H9 (cell line): Measurements from ENCODE around the gene ARHGAP45. TPM values are rescaled to one million over a fixed set of nuclear protein-coding genes. Genes with fewer than 3 reads are reported as not detected.

Experiments
- DNase-seq: peaks from one replicate; pipeline ENCODE4 v3.0.0-alpha.2; 2017
- H2AFZ ChIP-seq: one replicate; pipeline ENCODE4 v1.6.1; 2013; ENCODE audit warnings: mild to moderate bottlenecking, low read length, control low read depth, moderate library complexity
- H2AK5ac ChIP-seq: 2 replicates; pipeline ENCODE4 v1.6.1; 2013; ENCODE audit warnings: low read length, control low read depth, mixed read lengths; ENCODE audit not compliant: insufficient read length
- H2BK120ac ChIP-seq: one replicate; pipeline ENCODE4 v1.6.1; 2013; ENCODE audit warnings: low read depth, mild to moderate bottlenecking, low read length, control low read depth, inconsistent platforms; ENCODE audit not compliant: poor library complexity, severe bottlenecking
- H2BK12ac ChIP-seq: 2 replicates; pipeline ENCODE4 v1.6.1; 2013; ENCODE audit warnings: low read length, control low read depth, mixed read lengths, low read depth; ENCODE audit not compliant: insufficient read length
- H2BK15ac ChIP-seq: 2 replicates; pipeline ENCODE4 v1.6.1; 2013; ENCODE audit warnings: low read depth, low read length, control low read depth
- H2BK20ac ChIP-seq: one replicate; pipeline ENCODE4 v1.6.1; 2013; ENCODE audit warnings: low read depth, mild to moderate bottlenecking, low read length, control low read depth, inconsistent platforms; ENCODE audit not compliant: poor library complexity, severe bottlenecking
- H2BK5ac ChIP-seq: 2 replicates; pipeline ENCODE4 v1.6.1; 2013; ENCODE audit warnings: low read length, control low read depth, mixed read lengths; ENCODE audit not compliant: insufficient read length
- H3K14ac ChIP-seq: 2 replicates; pipeline ENCODE4 v1.6.1; 2013; ENCODE audit warnings: low read length, control low read depth; ENCODE audit not compliant: insufficient read depth
- H3K18ac ChIP-seq: 2 replicates; pipeline ENCODE4 v1.6.1; 2013; ENCODE audit warnings: low read depth, mild to moderate bottlenecking, mixed read lengths, low read length, control low read depth; ENCODE audit not compliant: insufficient read length
- H3K23ac ChIP-seq: 2 replicates; pipeline ENCODE4 v1.6.1; 2013; ENCODE audit warnings: low read length, control low read depth, mixed read lengths, low read depth; ENCODE audit not compliant: insufficient read length
- H3K23me2 ChIP-seq: 2 replicates; pipeline ENCODE4 v1.6.1; 2013; ENCODE audit warnings: low read depth, mild to moderate bottlenecking, mixed read lengths, low read length, control low read depth; ENCODE audit not compliant: insufficient read length, poor library complexity, severe bottlenecking
- H3K27ac ChIP-seq: 2 replicates; pipeline ENCODE4 v1.5.1; 2013; ENCODE audit warnings: low read length, control low read depth, mixed read lengths, low read depth; ENCODE audit not compliant: insufficient read length
- H3K27me3 ChIP-seq: 2 replicates; pipeline ENCODE4 v1.6.1; 2013; ENCODE audit warnings: low read length, control low read depth, inconsistent platforms; ENCODE audit not compliant: insufficient read depth
- H3K4ac ChIP-seq: 2 replicates; pipeline ENCODE4 v1.6.1; 2013; ENCODE audit warnings: low read depth, mild to moderate bottlenecking, control low read depth, inconsistent platforms, low read length, moderate library complexity
- H3K4me1 ChIP-seq: 2 replicates; pipeline ENCODE4 v1.6.1; 2013; ENCODE audit warnings: low read length, control low read depth, inconsistent platforms; ENCODE audit not compliant: insufficient read depth
- H3K4me2 ChIP-seq: 2 replicates; pipeline ENCODE4 v1.6.1; 2013; ENCODE audit warnings: low read length, control low read depth, mixed read lengths; ENCODE audit not compliant: insufficient read length, insufficient read depth
- H3K56ac ChIP-seq: 2 replicates; pipeline ENCODE4 v1.6.1; 2013; ENCODE audit warnings: low read depth, mild to moderate bottlenecking, mixed read lengths, low read length, control low read depth; ENCODE audit not compliant: insufficient read length
- H3K79me1 ChIP-seq: 2 replicates; pipeline ENCODE4 v1.6.1; 2013; ENCODE audit warnings: low read depth, mild to moderate bottlenecking, moderate library complexity, low read length, control low read depth, inconsistent platforms; ENCODE audit not compliant: insufficient read depth, poor library complexity, severe bottlenecking
- H3K79me2 ChIP-seq: 2 replicates; pipeline ENCODE4 v1.6.1; 2013; ENCODE audit warnings: low read length, control low read depth, inconsistent platforms; ENCODE audit not compliant: insufficient read depth
- H3K9ac ChIP-seq: 2 replicates; pipeline ENCODE4 v1.6.1; 2013; ENCODE audit warnings: low read length, control low read depth, mixed read lengths; ENCODE audit not compliant: insufficient read length; ENCODE audit errors: extremely low read depth
- H3K9me3 ChIP-seq: one replicate; pipeline ENCODE4 v1.6.1; 2013; ENCODE audit warnings: low read depth, low read length, inconsistent platforms; ENCODE audit not compliant: control insufficient read depth
- H3T11ph ChIP-seq: one replicate; pipeline ENCODE4 v1.6.1; 2013; ENCODE audit warnings: mild to moderate bottlenecking, low read length, control low read depth, inconsistent platforms
- H4K20me1 ChIP-seq: one replicate; pipeline ENCODE4 v1.6.1; 2013; ENCODE audit not compliant: control insufficient read depth, insufficient read length, insufficient read depth
- H4K5ac ChIP-seq: 2 replicates; pipeline ENCODE4 v1.6.1; 2013; ENCODE audit warnings: low read depth, mild to moderate bottlenecking, mixed read lengths, low read length, control low read depth; ENCODE audit not compliant: insufficient read length
- H4K8ac ChIP-seq: replicated peaks from 2 replicates; pipeline ENCODE4 v1.6.1; 2013; ENCODE audit warnings: low read length, control low read depth, mixed read lengths, low read depth; ENCODE audit not compliant: insufficient read length
- H4K91ac ChIP-seq: 2 replicates; pipeline ENCODE4 v1.6.1; 2013; ENCODE audit warnings: low read depth, mild to moderate bottlenecking, moderate library complexity, mixed read lengths, low read length, control low read depth; ENCODE audit not compliant: insufficient read length
- H3K27ac Mint-ChIP-seq, 3 experiments: 2 replicates in 2 of 3; 3 replicates in 1 of 3; pipeline ENCODE4 v1.8.0; 2020 to 2021; ENCODE audit warnings: mixed read lengths in 3 of 3, mild to moderate bottlenecking in 1 of 3, moderate library complexity in 1 of 3
- H3K27me3 Mint-ChIP-seq: 2 replicates; pipeline ENCODE4 v1.8.0; 2021; ENCODE audit warnings: low read depth, mild to moderate bottlenecking, moderate library complexity, mixed read lengths
- H3K36me3 Mint-ChIP-seq, 3 experiments: 2 replicates in 2 of 3; 3 replicates in 1 of 3; pipeline ENCODE4 v1.8.0; 2020 to 2021; ENCODE audit warnings: low read depth in 3 of 3, mixed read lengths in 3 of 3; ENCODE audit not compliant: insufficient read depth in 1 of 3
- H3K4me1 Mint-ChIP-seq, 2 experiments: 2 replicates each; pipeline ENCODE4 v1.8.0; 2020; ENCODE audit warnings: mixed read lengths in 2 of 2
- H3K4me3 Mint-ChIP-seq, 2 experiments: 2 replicates in 1 of 2; 3 replicates in 1 of 2; pipeline ENCODE4 v1.8.0; 2020 to 2021; ENCODE audit warnings: mild to moderate bottlenecking in 2 of 2, mixed read lengths in 2 of 2, moderate library complexity in 1 of 2
- H3K9me3 Mint-ChIP-seq, 2 experiments: 2 replicates in 1 of 2; 3 replicates in 1 of 2; pipeline ENCODE4 v1.8.0; 2020; ENCODE audit warnings: mild to moderate bottlenecking in 2 of 2, mixed read lengths in 2 of 2, moderate library complexity in 1 of 2
- CTCF ChIP-seq: fragments of 200-600 bp; sonication (generic); conservative IDR thresholded peaks from 3 replicates; pipeline ENCODE4 v1.8.0; 2021; ENCODE audit warnings: antibody characterized with exemption, mild to moderate bottlenecking
- WGBS: extraction: QIAGEN DNeasy Blood & Tissue Kit; methylation state at CpG from one replicate; pipeline ENCODE4 v1.1.7; 2013; ENCODE audit warnings: missing lambda C conversion rate, low lambda C conversion rate, mixed read lengths; ENCODE audit not compliant: insufficient read length; ENCODE audit errors: extremely low coverage; 5-methylcytosine and 5-hydroxymethylcytosine counted together
- total RNA-seq: library from RNA; stranded (reverse); gene quantifications from 2 replicates; pipeline ENCODE4 v1.2.1, GENCODE V29; 2021

The ARHGAP45 gene
- total RNA-seq, 1 experiment from 2014 or later, result 39.8 TPM

DNA sequence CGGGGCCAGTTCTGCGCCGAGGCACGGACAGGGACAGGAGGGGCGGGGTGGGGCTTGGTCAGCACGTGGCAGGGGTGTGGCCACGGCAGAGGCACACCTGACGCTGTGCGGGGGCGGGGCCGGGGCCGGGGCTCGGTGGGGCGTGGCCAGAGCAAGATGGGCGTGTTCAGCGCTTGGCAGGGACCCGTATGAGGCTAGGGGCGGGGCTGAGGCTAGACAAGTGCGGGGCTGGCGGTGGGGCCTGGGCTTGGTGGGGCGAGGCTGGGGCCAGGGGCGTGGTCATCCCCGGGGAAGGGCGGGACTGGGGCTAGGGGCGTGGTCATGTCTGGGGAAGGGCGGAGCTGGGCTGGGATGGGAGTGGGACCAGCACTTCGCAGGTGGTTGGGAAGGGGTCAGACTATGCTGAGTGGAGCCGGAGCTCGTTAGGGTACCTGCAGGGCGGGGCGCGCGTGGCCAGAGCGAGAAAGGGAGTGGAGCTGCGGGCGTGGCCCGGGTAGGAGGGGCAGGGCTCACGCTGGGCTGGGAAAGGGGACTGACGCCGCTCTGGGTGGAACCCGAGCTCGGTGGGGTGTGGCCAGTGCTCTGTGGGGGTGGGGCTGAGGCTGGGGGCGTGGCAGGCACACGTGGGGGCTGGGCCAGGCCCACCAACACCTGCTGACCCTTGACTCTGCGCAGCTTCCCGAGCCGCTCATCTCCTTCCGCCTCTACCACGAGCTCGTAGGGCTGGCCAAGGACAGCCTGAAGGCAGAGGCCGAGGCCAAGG lies 15.4 kb downstream of the ARHGAP45 start:
- Histone ChIP-seq H3K18ac (no peak overlapping the region), H3K23ac (no peak overlapping the region), H3K14ac (no peak overlapping the region), H2BK12ac (no peak overlapping the region), H2BK120ac (no peak overlapping the region), H3K4me2 (peak overlapping the region; percentile 26), H3K4me1 (no peaks in the 10 kb centered on the region), H3K9me3 (no peaks in the 10 kb centered on the region), H2BK15ac (no peak overlapping the region), H4K8ac (no peak overlapping the region), H3T11ph (no peak overlapping the region), H2AFZ (no peak overlapping the region), H3K79me2 (no peaks in the 10 kb centered on the region), H3K9ac (no peak overlapping the region), H3K27me3 (no peaks in the 10 kb centered on the region), H3K23me2 (no peaks in the 10 kb centered on the region), H4K20me1 (no peaks in the 10 kb centered on the region), H2AK5ac (no peak overlapping the region), H3K27ac (no peak overlapping the region), H4K5ac (no peak overlapping the region), H3K79me1 (no peaks in the 10 kb centered on the region), H4K91ac (no peak overlapping the region), H3K4ac (no peak overlapping the region), H2BK20ac (no peak overlapping the region), H2BK5ac (no peak overlapping the region), H3K56ac (no peak overlapping the region)
- no peak for TF ChIP-seq CTCF
- Mint-ChIP-seq H3K9me3 (no peaks in the 10 kb centered on the region), H3K27ac (peak overlapping the region; percentile 92 to 94 (median 93); a peak in 5 of 7 replicates), H3K4me3 (peak overlapping the region; percentile 73 to 78), H3K36me3 (peaks cover 10 to 45% (median 37%) of the 10 kb centered on the region in 3 experiments; a peak in 6 of 7 replicates), H3K4me1 (peaks cover 3 to 9% of the 10 kb centered on the region in 2 experiments; a peak in 2 of 4 replicates), H3K27me3 (peaks cover 1% of the 10 kb centered on the region)
- peak; percentile 100 for DNase-seq
- WGBS, result no CpG with 5 or more reads among the region's 51 CpGs
